DMS 273 (cell line): ENCODE data around the gene SCO2.

Experiments used
- DNase-seq: peaks from one replicate; lab custom pipeline; 2025; ENCODE audit not compliant: unreplicated experiment; lab: John Stamatoyannopoulos, UW

The SCO2 gene

DNA sequence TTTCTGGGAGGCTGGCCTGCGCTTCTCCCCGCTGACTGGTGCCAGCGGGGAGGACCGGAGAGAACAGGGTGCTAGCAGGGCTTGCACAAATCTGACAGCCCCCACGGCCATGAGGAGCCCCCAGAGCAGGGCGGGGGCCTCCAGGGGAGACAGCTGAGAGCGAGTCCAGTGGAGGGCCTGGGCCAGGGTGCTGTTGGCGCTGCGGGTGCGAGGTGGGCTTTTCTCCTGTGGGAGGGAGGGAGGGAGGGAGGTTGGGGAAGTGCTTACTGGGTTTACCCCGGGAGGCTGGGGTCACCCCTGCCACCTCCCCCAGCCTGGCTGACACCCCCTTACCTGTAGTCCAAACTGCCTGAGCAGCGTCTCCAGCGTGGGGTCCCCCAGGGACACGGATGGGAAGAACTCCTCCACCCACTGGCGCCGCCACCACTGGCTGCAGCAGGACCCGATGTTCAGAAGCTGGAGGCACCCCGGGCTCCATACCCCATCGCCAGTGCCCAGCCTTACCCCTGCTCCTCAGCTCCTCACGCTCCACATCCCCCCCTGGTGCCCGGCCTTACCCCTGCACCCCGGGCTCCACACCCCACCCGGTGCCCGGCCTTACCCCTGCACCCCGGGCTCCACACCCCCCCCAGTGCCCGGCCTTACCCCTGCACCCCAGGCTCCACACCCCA lies 21.8 kb downstream of the SCO2 start:
- DNase-seq: no peak

DNA sequence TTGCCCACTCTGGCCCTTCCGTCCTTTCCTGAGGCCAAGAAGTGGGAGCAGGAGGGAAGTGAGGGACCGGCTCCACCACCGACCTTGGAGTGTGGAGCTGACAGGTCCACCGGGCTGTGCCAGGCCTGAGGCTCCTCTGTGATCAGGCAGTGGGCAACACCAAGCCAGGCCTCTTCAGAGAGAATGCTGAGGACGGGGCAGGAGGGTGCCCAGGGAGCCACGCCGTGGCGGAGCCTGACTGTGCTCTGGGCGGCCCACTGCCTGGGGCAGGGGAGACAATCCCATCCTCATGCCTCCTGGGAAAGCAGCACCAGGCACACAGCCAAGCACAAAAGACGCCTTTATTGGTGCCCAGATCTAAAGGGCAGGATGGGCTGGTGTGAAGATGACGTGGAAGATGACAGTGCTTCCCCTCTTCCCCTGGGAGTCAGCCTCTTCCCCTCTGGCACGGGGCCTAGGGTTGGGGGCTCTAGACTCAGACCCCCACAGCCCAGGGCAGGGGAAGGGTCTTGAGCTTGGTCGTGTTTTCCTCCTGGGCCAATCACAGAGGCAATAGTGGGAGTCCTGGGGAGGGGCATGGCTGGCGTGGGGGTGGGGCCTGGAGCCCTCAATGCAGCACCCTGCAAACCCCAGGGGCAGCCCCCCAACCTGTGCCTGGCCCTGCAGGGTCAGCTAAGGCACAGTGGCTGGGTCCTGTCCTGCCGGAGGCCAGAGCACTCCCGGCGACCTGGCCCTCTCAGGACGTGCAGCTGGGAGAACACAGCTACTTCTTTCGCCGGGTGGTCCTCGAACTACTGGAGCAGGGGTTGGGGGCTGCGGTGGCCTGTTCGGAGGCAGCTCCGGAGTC lies 22.5 kb downstream of the SCO2 start:
- DNase-seq: no peak

DNA sequence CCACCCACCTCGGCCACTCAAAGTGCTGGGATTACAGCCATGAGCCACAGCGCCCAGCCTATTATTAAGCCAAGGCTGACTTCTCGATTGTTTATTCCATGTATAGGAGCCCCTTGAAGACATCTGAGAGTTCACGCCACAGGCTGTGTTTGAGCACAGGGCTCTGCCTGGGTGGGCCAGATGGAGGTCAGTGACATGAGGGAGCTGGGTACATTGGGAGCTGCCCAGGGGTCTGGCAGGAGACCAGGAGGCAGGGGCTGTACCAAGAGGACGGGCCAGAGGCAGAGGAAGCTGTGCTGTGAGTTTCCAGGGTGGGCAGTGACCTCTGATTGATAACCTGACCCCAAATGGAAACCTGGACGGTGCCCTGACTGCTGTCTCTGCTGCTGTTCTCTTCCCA lies 23.3 kb downstream of the SCO2 start:
- DNase-seq: no peak

- no peak for DNase-seq
Measured at GRCh38 chr22:50500452-50500851, 24.9 kb downstream of the SCO2 start.

DNA sequence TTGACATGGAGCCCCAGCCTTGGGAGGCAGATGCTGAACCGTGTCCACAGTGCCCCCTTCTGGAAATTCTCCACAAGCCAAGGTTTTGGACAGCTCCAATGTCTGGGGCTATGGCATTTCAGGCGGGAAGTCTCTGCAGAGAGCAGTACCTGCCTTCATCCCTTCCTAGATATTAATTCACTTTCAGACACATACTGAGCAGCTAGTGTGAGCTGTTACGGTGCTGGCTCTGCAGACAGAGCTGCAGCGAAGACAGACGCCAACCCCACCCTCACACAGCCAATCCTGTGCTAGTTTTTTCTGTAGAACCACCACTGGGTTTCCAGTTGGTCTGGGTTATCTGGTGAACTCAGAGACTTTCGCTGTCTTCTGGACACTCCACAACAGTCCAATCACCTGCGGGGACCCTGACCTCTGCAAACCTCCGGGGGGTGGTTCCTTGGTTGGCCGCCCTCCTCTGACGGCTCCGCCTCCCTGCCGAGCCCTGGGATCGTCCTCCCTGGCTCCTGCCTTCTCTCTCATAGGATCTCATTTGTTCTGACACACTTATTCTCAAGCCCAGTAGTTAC lies 27.0 kb downstream of the SCO2 start:
- peak; percentile 86 for DNase-seq

GRCh38 chr22:50497093-50497492 lies 28.3 kb downstream of the SCO2 start:
- no peak for DNase-seq

- no peak for DNase-seq
Measured at GRCh38 chr22:50490531-50491308, 34.7 kb downstream of the SCO2 start.

- no peak for DNase-seq
Measured at GRCh38 chr22:50489363-50490243, 35.8 kb downstream of the SCO2 start.

GRCh38 chr22:50488886-50489285 lies 36.5 kb downstream of the SCO2 start:
- DNase-seq: no peak

DNA sequence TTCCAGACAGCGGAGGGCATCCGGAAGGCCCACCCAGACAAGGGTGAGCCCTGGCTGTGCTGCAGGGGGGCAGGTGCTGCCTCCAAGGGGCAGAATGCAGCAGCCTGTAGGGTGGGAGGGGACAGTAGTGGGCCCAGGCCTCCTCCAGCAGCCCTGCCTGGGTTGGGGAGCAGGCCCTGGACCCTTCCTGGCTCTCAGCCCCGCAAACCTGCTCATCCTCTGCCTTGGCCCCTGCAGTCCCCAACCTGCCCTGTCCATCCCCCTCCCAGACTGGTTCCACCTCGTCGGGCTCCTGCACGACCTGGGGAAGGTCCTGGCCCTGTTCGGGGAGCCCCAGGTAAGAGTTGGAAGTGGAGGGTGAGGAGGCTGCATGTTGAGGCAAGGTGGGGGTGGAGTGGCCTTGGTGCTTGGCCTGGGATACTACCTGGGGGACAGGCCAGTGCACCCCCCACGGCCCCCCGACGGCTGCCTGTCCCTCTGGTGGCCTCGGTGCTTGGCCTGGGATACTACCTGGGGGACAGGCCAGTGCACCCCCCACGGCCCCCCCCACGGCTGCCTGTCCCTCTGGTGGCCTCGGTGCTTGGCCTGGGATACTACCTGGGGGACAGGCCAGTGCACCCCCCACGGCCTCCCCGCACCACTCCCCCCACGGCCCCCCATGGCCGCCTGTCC lies 37.3 kb downstream of the SCO2 start:
- no peak for DNase-seq

DNA sequence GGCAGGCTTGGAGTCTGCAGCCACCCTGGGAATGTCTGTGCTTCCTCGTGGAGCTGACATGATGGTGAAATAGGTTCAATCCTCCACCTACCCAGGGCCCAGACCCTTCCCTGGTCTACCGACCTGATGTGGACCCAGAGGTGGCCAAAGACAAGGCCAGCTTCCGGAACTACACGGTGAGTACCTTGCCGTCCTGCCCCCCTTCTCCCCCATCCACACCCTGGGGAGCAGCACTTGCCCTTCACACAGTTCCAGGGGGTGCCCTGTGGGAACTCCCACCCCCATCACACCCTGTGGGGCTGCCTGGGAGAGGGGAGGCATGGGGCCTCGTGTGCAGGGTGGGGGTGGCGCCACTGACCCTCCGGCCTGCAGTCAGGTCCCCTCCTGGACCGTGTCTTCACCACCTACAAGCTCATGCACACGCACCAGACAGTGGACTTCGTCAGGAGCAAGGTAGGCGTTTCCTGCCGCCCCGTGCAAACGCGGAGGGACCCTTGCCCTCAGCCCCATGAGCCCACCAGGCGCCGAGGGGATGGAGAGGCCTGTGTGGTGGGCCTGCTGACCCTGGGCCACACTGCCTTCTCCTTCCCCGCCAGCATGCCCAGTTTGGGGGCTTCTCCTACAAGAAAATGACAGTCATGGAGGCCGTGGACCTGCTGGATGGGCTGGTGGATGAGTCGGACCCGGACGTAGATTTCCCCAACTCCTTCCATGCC lies 38.0 kb downstream of the SCO2 start:
- DNase-seq: no peak

DNA sequence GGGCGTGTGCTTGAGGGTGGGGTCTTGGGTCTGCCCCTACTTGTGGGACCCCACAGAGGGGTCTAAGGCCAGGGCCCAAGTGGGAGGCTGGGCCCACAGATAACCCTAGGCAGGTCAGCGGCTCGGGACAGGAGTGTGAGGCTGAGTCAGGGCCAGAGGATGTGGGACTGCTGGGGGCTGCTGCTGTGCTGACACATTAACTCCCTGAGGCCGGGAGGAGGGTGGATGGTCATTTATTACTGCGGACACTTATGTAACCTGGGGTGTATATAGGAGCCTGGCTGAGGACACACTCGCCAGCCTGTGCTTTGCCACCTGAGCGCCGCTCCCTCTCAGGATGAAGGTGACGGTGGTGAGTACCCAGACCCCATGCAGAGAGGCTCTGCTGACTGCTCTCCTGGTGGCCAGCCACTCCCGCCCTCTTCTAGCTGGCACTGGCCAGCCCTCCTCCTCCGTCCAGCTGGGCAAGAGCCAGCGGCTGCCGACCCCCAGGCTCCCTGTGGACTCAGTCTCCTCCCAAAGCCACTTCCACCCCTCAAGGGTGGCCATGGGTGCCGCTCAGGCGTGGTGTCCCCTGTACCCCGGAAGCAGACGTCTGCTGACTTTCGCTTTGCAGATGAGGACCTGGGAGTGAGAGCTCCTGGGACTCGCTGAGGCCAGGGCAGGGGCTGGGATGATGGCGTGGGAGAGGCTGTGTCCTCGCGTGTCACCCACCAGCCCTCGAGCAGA lies 38.7 kb downstream of the SCO2 start, which contains the start of gene MIOX:
Gene MIOX, plus strand, starts transcription at position 299 of the 729 bp plus-strand sequence. Its CDS starts 39 bp downstream, at position 338.
- no peak for DNase-seq

DNA sequence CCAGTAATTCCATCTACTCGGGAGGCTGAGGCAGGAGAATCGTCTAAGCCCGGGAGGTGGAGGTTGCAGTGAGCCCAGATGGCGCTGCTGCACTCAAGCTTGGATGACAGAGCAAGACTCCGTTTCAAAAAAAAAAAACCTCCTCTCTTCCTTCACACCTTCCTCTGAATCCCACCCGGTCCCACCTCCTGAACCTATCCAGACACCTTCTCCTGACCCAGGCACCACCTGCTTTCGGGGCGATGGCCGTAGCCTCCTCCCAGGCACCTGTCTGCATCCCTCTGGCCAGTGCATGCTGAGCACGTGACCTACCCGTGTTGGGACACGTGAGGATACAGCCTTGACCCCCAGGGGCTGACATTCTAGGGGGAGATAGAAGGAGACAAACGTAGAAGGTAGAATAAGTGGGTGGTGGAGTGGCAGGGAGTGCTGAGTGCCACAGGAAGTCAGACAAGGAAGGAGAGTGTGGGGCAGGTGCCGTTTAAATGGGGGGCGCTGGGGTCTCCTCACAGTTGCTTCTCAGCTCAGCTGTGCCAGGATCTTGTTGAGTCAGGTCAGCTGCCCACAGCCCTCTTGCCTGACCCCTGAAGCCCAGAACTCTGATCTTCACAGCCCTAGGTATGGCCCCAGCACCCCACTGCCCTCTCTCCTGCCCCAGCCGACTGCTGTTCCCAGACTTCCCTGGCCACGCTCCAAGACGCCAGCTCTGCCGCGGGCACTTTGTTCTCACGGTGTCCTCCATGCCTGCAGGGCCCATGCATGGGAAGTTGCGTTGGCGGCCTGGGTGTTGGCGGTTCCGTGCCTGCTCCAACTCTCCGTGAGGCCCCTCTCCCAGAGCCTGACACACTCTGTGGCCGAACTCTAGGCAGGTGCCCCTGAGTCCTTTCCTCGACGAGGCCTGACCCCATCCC lies 39.9 kb downstream of the SCO2 start:
- DNase-seq: peak; percentile 55

- DNase-seq: no peak
Measured at GRCh38 chr22:50483977-50484853, 41.2 kb downstream of the SCO2 start.

DNA sequence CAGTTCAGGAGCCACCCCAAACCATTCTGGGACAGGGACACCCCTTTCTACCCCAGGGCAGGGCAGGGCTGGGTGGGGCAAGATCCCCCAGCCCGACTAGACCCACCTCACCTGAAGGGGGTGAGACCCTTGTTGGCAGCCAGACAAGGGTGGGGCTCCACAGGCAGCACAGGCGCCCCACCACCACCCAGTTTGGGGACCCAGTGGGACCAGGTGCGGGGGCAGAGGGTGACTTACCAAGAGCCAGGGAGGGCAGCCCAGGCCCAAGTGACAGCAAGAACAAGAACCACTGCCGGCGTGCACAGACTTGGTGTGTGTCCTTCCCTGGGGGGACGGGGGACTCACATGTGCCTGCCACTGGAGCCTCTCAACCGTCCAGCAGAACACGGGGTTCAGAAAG lies 41.8 kb downstream of the SCO2 start:
- DNase-seq: no peak

DNA sequence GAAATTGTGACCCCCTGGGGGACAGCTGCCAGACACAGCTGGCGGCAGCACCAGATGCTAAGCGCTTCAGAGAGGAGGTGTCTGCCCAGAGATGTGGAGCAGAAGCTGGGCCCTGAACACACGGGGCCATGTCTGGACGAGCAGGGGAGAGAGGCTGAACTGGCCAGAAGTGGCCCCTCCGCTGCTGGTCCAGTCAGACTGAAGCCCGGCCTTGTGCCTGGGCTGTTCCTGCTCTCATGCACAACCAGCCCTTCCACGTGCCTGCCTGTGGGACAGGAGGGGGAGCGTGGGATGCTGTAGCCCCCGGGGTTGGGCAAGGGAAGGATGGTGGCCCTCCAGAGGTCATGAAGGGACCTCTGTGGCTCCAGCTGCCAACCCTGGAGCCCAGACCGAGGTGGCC lies 42.3 kb downstream of the SCO2 start:
- peak; percentile 65 for DNase-seq
